Keratinocyte (primary cell): Measurements from ENCODE around the gene ASB17.

Experiments
- EZH2 ChIP-seq: IDR thresholded peaks from one replicate; pipeline ENCODE4 v1.6.1; 2012; ENCODE audit warnings: inconsistent platforms, mild to moderate bottlenecking, low read length, moderate library complexity
- TF ChIP-seq, protein P1 (sequence below), 3 experiments: IDR thresholded peaks in 1 of 3; conservative IDR thresholded peaks in 1 of 3; optimal IDR thresholded peaks in 1 of 3; 2 replicates in 2 of 3; 3 replicates in 1 of 3; pipeline versions ENCODE3 to v1.5.1; 2011; ENCODE audit warnings: low read length in 3 of 3, mild to moderate bottlenecking in 3 of 3, moderate library complexity in 2 of 3, control low read depth in 1 of 3, inconsistent platforms in 1 of 3; ENCODE audit not compliant: insufficient read depth in 2 of 3; ENCODE audit errors: extremely low read depth in 1 of 3

GRCh38 chr1:75950176-75950575 is 18.0 kb upstream of the ASB17 start:
- TF ChIP-seq, protein P1, sequence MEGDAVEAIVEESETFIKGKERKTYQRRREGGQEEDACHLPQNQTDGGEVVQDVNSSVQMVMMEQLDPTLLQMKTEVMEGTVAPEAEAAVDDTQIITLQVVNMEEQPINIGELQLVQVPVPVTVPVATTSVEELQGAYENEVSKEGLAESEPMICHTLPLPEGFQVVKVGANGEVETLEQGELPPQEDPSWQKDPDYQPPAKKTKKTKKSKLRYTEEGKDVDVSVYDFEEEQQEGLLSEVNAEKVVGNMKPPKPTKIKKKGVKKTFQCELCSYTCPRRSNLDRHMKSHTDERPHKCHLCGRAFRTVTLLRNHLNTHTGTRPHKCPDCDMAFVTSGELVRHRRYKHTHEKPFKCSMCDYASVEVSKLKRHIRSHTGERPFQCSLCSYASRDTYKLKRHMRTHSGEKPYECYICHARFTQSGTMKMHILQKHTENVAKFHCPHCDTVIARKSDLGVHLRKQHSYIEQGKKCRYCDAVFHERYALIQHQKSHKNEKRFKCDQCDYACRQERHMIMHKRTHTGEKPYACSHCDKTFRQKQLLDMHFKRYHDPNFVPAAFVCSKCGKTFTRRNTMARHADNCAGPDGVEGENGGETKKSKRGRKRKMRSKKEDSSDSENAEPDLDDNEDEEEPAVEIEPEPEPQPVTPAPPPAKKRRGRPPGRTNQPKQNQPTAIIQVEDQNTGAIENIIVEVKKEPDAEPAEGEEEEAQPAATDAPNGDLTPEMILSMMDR (optimal IDR thresholded peaks at IDR 0.05 in 1 of 3, IDR thresholded peaks at IDR 0.05 in 1 of 3, conservative IDR thresholded peaks at IDR 0.05 in 1 of 3; ENCODE audit: extremely low read depth in 1 of 3, insufficient read depth in 2 of 3, low read length in 3 of 3), result no peak
- TF ChIP-seq EZH2, result no peak
